Stomach (tissue), 9 donors: ENCODE results near the gene MAPK7. TPM values are rescaled to one million over a fixed set of nuclear protein-coding genes. Genes with fewer than 3 reads are reported as not detected.

ENCODE experiments used
- DNase-seq, 2 donors: peaks; one replicate each; pipeline versions ENCODE4 v3.0.0 to v3.0.0-alpha.2; 2013 to 2019
- H3K27ac ChIP-seq, 5 donors: fragments of 200-600 bp in 4 of 5; sonication (generic) in 4 of 5; one replicate each; pipeline ENCODE4 v1.5.1; 2013 to 2019; ENCODE audit warnings: mild to moderate bottlenecking in 1 of 5, moderate library complexity in 1 of 5
- H3K27me3 ChIP-seq, 3 donors: fragments of 200-600 bp; sonication (generic); one replicate each; pipeline ENCODE4 v1.5.1; 2017 to 2019; ENCODE audit warnings: mixed run types in 1 of 3
- H3K36me3 ChIP-seq, 4 donors: fragments of 200-600 bp; sonication (generic); 1 replicate in 3 of 4; 2 replicates in 1 of 4; pipeline ENCODE4 v1.5.1; 2016 to 2019
- H3K4me1 ChIP-seq, 4 donors: fragments of 200-600 bp; sonication (generic); one replicate each; pipeline ENCODE4 v1.5.1; 2016 to 2019
- H3K4me3 ChIP-seq, 4 donors: fragments of 200-600 bp; sonication (generic) in 3 of 4; one replicate each; pipeline ENCODE4 v1.5.1; 2016 to 2019; ENCODE audit warnings: mild to moderate bottlenecking in 1 of 4
- H3K9me3 ChIP-seq, 4 donors: fragments of 200-600 bp; sonication (generic); one replicate each; pipeline ENCODE4 v1.5.1; 2016 to 2019
- EP300 ChIP-seq: sonication (generic); formaldehyde crosslinking; IDR thresholded peaks from one replicate; pipeline ENCODE4 v1.6.1; 2017; ENCODE audit warnings: antibody characterized with exemption
- POLR2A ChIP-seq, 4 donors: fragments of 450-650 bp; IDR thresholded peaks; one replicate each; pipeline ENCODE4 v1.6.1; 2016; ENCODE audit warnings: antibody characterized with exemption in 4 of 4, control low read depth in 2 of 4, mild to moderate bottlenecking in 1 of 4, moderate library complexity in 1 of 4
- POLR2AphosphoS5 ChIP-seq, 3 donors: sonication (generic); formaldehyde crosslinking; IDR thresholded peaks; one replicate each; pipeline ENCODE4 v1.6.1; 2016; ENCODE audit warnings: antibody characterized with exemption in 3 of 3
- WGBS, 5 donors: extraction: QIAGEN DNeasy Blood & Tissue Kit in 3 of 5; methylation state at CpG; one replicate each; pipeline versions ENCODE4 v1.1.5 to v1.1.7; 2013 to 2018; 5-methylcytosine and 5-hydroxymethylcytosine counted together
- intact Hi-C: fragments of 100-400 bp; cut with DNase I; formaldehyde crosslinking; loops from one replicate; pipeline ENCODE4 v1.15.1; 2023; ENCODE audit warnings: low total_unique reads
- polyA plus RNA-seq, 3 donors: library from polyadenylated mRNA; stranded (reverse); fragments of 200-250 nt; gene quantifications; one replicate each; pipeline ENCODE4 v1.2.3, GENCODE V29; 2013
- total RNA-seq, 5 donors: library from RNA; depleted of rRNA; stranded (reverse); fragments of >200 nt; gene quantifications; one replicate each; pipeline versions ENCODE4 v1.1.0 to v1.2.3, GENCODE V29; 2014 to 2016
- TF ChIP-seq, protein P1 (sequence below), 7 experiments: fragments of 450-650 bp in 4 of 7; fragments of 200-600 bp in 3 of 7; sonication (generic) in 3 of 7; IDR thresholded peaks; one replicate each; pipeline ENCODE4 v1.5.1; 2016 to 2019; ENCODE audit warnings: antibody characterized with exemption in 7 of 7, control low read depth in 2 of 7, mild to moderate bottlenecking in 1 of 7
- donor health status: healthy with polysubstance abuse.
- donor health status: Bipolar disorder and iron deficiency.
- donor health status: healthy.

The MAPK7 gene
- total and polyA plus RNA-seq, 8 donors = 10.3 to 221 (median 30.5) TPM

- Histone ChIP-seq H3K9me3 (no peaks in the 10 kb centered on the region), H3K36me3 (peaks cover 11 to 14% (median 13%) of the 10 kb centered on the region in 4 donors), H3K4me1 (peaks cover 10 to 45% (median 34%) of the 10 kb centered on the region in 4 donors), H3K27me3 (no peaks in the 10 kb centered on the region), H3K4me3 (no peak overlapping the region), H3K27ac (no peak overlapping the region)
- TF ChIP-seq EP300 (no peak), POLR2AphosphoS5 (IDR thresholded peaks at IDR 0.05) (no peak), POLR2A (IDR thresholded peaks at IDR 0.05) (no peak)
- TF ChIP-seq, protein P1, sequence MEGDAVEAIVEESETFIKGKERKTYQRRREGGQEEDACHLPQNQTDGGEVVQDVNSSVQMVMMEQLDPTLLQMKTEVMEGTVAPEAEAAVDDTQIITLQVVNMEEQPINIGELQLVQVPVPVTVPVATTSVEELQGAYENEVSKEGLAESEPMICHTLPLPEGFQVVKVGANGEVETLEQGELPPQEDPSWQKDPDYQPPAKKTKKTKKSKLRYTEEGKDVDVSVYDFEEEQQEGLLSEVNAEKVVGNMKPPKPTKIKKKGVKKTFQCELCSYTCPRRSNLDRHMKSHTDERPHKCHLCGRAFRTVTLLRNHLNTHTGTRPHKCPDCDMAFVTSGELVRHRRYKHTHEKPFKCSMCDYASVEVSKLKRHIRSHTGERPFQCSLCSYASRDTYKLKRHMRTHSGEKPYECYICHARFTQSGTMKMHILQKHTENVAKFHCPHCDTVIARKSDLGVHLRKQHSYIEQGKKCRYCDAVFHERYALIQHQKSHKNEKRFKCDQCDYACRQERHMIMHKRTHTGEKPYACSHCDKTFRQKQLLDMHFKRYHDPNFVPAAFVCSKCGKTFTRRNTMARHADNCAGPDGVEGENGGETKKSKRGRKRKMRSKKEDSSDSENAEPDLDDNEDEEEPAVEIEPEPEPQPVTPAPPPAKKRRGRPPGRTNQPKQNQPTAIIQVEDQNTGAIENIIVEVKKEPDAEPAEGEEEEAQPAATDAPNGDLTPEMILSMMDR (IDR thresholded peaks at IDR 0.05) = no peak
- intact Hi-C loops = no loop called here
- DNase-seq = peak in 1 of 2 donors; percentile 6
- 74 to 100% (median 80%) methylated on average over 1 of the region's 1 CpG for WGBS, 5 donors
Measured at GRCh38 chr17:19375732-19376131, 2.6 kb upstream of the MAPK7 start.

DNA sequence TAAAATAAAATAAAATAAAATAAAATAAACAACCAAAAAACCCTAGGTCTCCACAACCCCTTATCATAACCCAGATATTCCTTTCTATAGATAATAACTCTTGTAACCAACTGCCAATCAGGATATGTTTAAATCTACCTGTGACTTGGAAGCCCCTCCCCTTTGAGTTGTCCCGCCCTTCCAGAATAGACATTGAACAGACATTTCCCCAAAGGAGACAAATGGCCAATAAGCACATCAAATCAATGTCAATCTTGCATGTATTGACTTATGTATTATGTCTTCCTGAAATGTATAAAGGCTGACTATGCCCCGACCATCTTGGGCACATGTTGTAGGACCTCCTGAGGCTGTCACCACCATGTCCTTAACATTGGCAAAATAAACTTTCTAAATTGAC is 1.5 kb upstream of the MAPK7 start:
- Histone ChIP-seq H3K27me3 (no peaks in the 10 kb centered on the region), H3K4me3 (peak overlapping the region; percentile 69 to 95 (median 87)), H3K4me1 (peaks cover 10 to 47% (median 41%) of the 10 kb centered on the region in 4 donors), H3K9me3 (no peaks in the 10 kb centered on the region), H3K36me3 (peaks cover 21 to 24% (median 24%) of the 10 kb centered on the region in 4 donors), H3K27ac (peak overlapping the region in 4 of 5 donors; percentile 94 to 99 (median 96))
- TF ChIP-seq POLR2AphosphoS5 (IDR thresholded peaks at IDR 0.05) = no peak
- no peak for TF ChIP-seq POLR2A (IDR thresholded peaks at IDR 0.05)
- TF ChIP-seq, protein P1 (IDR thresholded peaks at IDR 0.05) = no peak
- no peak for TF ChIP-seq EP300
- DNase-seq = peak in 1 of 2 donors; percentile 56
- 23 to 40% (median 32%) methylated on average over 2 of the region's 2 CpGs for WGBS, 5 donors
- intact Hi-C loops = no loop called here

GRCh38 chr17:19377602-19378415 is 489 bp upstream of the MAPK7 start:
- Histone ChIP-seq H3K36me3 (peaks cover 31 to 34% (median 33%) of the 10 kb centered on the region in 4 donors), H3K27me3 (no peaks in the 10 kb centered on the region), H3K27ac (peak overlapping the region; percentile 94 to 99 (median 97)), H3K4me3 (peak overlapping the region; percentile 69 to 95 (median 87)), H3K4me1 (peaks cover 19 to 57% (median 51%) of the 10 kb centered on the region in 4 donors), H3K9me3 (no peaks in the 10 kb centered on the region)
- intact Hi-C loops = no loop called here
- TF ChIP-seq POLR2A (IDR thresholded peaks at IDR 0.05) (no peak), EP300 (no peak), POLR2AphosphoS5 (IDR thresholded peaks at IDR 0.05) (peak; percentile 81 to 90 (median 81))
- TF ChIP-seq, protein P1 (IDR thresholded peaks at IDR 0.05) = peak in 1 of 7 experiments; percentile 8
- DNase-seq = peak; percentile 98 to 100
- WGBS, 5 donors = 0 to 1% (median 1%) methylated on average over 35 to 67 of the region's 67 CpGs

DNA sequence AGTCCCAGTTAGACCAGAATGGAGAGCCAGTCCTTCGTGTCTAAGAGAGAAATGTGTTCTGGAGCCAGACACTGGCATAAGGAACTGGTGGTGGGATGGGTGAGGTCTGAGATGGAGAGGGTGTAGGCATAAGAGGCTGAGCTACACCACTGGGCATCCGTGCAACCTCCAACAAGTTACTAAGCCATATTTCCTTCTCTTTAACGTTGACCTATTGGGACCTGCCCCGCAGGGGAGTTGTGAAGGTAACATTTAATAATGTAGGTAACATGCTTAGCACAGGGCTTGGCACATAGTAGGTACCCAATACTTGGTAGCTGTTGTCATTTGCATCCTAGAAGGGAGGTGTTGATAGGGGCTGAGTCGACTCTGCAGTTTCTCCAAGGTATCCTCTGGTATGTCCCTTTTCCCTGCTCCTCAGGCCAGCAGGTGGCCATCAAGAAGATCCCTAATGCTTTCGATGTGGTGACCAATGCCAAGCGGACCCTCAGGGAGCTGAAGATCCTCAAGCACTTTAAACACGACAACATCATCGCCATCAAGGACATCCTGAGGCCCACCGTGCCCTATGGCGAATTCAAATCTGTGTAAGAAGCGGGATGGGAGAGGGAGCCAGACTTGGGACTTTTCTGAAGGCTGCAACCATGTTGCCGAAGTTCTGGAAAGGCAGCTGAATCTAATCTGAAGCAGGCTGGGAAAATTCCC is 1.2 kb downstream of the MAPK7 start:
- no peaks in the 10 kb centered on the region for H3K27me3 ChIP-seq
- peaks cover 34 to 74% (median 67%) of the 10 kb centered on the region in 4 donors for H3K4me1 ChIP-seq
- 76 to 85% (median 78%) methylated on average over 10 to 13 of the region's 13 CpGs for WGBS, 5 donors
- TF ChIP-seq, protein P1 (IDR thresholded peaks at IDR 0.05) = no peak
- no peak for TF ChIP-seq EP300
- intact Hi-C loops = no loop called here
- no peak for DNase-seq
- H3K36me3 ChIP-seq = peaks cover 46 to 51% (median 51%) of the 10 kb centered on the region in 4 donors
- peak overlapping the region; percentile 85 to 99 (median 96) for H3K27ac ChIP-seq
- peak overlapping the region; percentile 69 to 95 (median 87) for H3K4me3 ChIP-seq
- H3K9me3 ChIP-seq = no peaks in the 10 kb centered on the region
